Gastrocnemius medialis (tissue), 4 donors: ENCODE results near the gene RIPK3.

ENCODE experiments used
- CTCF ChIP-seq, 5 experiments: fragments of 450-650 bp in 3 of 5; fragments of 200-600 bp in 2 of 5; sonication (generic) in 2 of 5; IDR thresholded peaks in 4 of 5; conservative IDR thresholded peaks in 1 of 5; 1 replicate in 4 of 5; 2 replicates in 1 of 5; pipeline ENCODE4 v1.5.1; 2016 to 2019; ENCODE audit warnings: antibody characterized with exemption in 5 of 5, mild to moderate bottlenecking in 3 of 5, moderate library complexity in 3 of 5
- POLR2A ChIP-seq, 2 donors: fragments of 450-650 bp; IDR thresholded peaks; one replicate each; pipeline ENCODE4 v1.6.1; 2017; ENCODE audit warnings: antibody characterized with exemption in 2 of 2, mild to moderate bottlenecking in 2 of 2, moderate library complexity in 2 of 2

DNA sequence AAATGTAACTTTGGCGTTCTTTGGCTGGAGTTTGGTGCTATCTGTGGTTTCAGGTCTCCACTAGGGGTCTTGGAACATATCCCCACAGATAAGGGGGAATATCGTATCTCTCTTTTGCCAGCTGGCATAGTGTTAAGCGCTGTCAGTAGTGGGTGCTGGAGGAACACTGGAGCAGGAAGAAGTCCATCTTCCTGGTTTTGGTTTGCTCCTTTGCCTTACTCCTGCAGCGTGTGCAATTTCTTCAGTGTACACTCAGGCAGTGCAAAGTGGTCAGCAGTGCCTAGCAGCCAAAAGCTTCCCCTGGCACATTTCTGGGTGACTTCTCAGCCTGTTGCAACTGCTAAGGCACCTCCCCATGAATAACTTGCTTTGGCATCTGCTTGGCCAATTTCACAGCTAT, 11.7 kb upstream of the RIPK3 start:
- no peak for TF ChIP-seq CTCF (IDR thresholded peaks at IDR 0.05 in 4 of 5, conservative IDR thresholded peaks at IDR 0.05 in 1 of 5)
- TF ChIP-seq POLR2A (IDR thresholded peaks at IDR 0.05) = no peak
